ENCODE data around the gene RILP.

The RILP gene

DNA sequence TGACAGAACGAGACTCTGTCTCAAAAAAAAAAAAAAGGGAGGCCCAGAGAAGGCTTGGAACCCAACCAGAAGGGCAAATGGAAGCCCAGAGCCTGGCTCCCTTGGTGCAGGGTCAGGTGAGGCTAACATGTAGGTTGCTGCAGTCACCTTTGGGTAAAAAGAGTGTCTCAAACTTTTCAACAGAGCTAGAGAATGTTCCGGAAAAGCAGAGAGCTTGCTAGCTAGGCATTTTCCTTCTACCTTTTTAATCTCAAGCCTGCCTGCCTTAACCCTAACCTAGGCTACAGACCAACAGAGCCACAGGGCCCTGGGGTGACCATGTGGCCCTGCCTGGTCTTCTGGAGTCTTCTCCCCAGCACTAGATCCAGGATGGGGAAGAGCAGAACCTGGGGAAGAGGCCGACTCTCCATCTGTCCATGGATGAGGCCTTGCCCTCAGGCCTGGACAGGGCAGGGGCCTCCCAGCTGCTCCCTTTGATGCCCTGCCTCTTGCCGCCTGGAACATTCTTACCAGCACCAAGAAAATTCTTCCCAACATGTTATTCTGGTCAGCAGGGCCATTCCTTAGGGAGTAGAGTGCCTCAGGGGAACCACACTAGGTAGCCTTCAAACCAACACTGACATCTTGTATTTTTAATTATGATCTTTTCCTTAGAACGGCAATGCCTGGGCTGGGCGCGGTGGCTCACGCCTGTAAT lies 51.1 kb downstream of the RILP start:
- no peak for FAIRE-seq

DNA sequence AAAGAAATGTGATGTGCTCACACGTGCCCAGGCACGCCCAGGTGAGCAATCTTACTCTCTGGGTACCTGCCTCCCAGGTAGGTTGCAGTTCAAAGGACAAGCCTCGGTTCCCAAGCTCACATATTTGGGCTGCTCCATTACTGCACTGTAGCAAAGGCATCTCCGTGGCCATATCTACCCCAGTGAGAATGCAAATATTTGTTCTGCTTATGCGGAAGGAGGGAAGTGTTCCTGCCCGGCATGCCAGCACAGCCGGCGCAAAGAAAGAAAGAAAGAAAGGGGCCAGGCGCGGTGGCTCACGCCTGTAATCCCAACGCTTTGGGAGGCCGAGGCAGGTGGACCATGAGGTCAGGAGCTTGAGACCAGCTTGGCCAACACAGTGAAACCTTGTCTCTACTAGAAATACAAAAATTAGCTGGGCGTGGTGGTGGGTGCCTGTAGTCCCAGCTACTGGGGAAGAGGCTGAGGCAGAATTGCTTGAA lies 51.8 kb downstream of the RILP start:
- no peak for FAIRE-seq
